Small intestine (tissue), 7 donors: ENCODE data around the gene TMEM221. TPM values are rescaled to one million over a fixed set of nuclear protein-coding genes. Genes with fewer than 3 reads are reported as not detected.

ENCODE experiments used
- DNase-seq, 2 donors: peaks; one replicate each; pipeline versions ENCODE4 v3.0.0 to v3.0.0-alpha.2; 2013
- FAIRE-seq: peaks from 2 replicates; lab custom pipeline; 2012; peaks lifted over from hg19 to GRCh38; lab: Jason Lieb, UNC
- H3K27ac ChIP-seq, 3 donors: one replicate each; pipeline ENCODE4 v1.5.1; 2013; ENCODE audit warnings: low read length in 2 of 3, mild to moderate bottlenecking in 2 of 3, control low read depth in 1 of 3, inconsistent platforms in 1 of 3, low read depth in 1 of 3, moderate library complexity in 1 of 3
- H3K27me3 ChIP-seq, 3 donors: one replicate each; pipeline ENCODE4 v1.6.1; 2013; ENCODE audit warnings: low read length in 3 of 3, inconsistent platforms in 1 of 3; ENCODE audit not compliant: control insufficient read depth in 3 of 3, insufficient read depth in 3 of 3
- H3K36me3 ChIP-seq, 3 donors: one replicate each; pipeline ENCODE4 v1.6.1; 2013; ENCODE audit warnings: low read length in 3 of 3, inconsistent platforms in 1 of 3, low read depth in 1 of 3, mild to moderate bottlenecking in 1 of 3, moderate library complexity in 1 of 3; ENCODE audit not compliant: control insufficient read depth in 3 of 3, insufficient read depth in 2 of 3
- H3K4me1 ChIP-seq, 3 donors: one replicate each; pipeline ENCODE4 v1.6.1; 2013; ENCODE audit warnings: low read length in 2 of 3, inconsistent platforms in 1 of 3, low read depth in 1 of 3, mild to moderate bottlenecking in 1 of 3, moderate library complexity in 1 of 3; ENCODE audit not compliant: control insufficient read depth in 3 of 3, insufficient read depth in 2 of 3
- H3K4me3 ChIP-seq, 3 donors: one replicate each; pipeline ENCODE4 v1.5.1; 2013; ENCODE audit warnings: low read length in 3 of 3, control low read depth in 1 of 3, inconsistent platforms in 1 of 3, low read depth in 1 of 3, mild to moderate bottlenecking in 1 of 3, moderate library complexity in 1 of 3
- H3K9me3 ChIP-seq, 2 donors: one replicate each; pipeline ENCODE4 v1.6.1; 2013; ENCODE audit warnings: low read depth in 1 of 2, low read length in 1 of 2; ENCODE audit not compliant: control insufficient read depth in 2 of 2, insufficient read depth in 1 of 2
- WGBS, 3 donors: extraction: QIAGEN DNeasy Blood & Tissue Kit; methylation state at CpG; one replicate each; pipeline ENCODE4 v1.1.7; 2013; 5-methylcytosine and 5-hydroxymethylcytosine counted together
- polyA plus RNA-seq, 4 donors: library from polyadenylated mRNA; stranded (reverse) in 3 of 4; unstranded in 1 of 4; fragments of 200-250 nt in 3 of 4; fragments of 120-200 nt in 1 of 4; gene quantifications; one replicate each; pipeline versions ENCODE4 v1.2.1 to v1.2.3, GENCODE V29; 2013
- donor health status: healthy with polysubstance abuse.
- donor health status: control.
- donor health status: control.
- donor health status: Bipolar disorder and iron deficiency.
- donor health status: healthy.

TMEM221 gene
- polyA plus RNA-seq, 4 donors: 0.07 to 0.43 TPM; not detected in 2

DNA sequence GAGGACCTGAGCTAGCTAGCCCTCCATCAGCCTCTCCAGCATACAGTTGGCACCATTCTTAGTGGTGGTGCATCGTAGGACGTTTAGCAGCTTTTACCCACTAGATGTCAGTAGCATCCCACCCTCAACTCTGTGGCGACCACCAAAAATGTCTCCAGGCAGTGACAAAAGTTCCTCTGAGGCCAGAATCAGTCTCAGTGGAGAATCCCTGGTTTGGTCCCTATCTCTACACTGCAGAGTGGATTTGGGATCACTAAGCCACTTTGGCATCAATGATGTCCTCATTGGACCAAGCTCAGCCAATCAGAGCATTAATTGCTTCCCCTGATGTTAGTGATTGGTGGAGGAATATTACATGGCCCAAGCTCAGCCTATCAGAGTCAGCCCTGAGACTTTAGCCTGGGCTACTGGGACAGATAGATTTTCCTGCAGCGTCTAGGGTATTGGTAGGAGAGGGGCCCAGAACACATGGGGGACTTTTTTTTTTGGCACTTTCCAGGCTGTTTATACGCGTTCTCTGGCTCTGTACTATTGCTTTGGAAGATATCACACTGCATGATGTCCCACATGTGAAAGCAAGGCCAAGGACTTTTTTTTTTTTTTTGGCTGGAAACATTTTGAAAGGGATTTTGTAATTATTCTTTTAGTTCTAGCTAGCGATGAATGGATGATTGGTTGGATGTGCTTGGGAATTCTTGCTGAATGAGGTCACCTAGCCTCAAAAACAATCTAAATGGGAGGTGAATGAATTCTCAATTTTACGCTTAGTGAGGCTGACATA, 7.0 kb downstream of the TMEM221 start:
- WGBS, 3 donors: 59 to 68% (median 63%) methylated on average over 8 of the region's 8 CpGs
- Histone ChIP-seq H3K27ac (no peak overlapping the region), H3K9me3 (peaks cover 0 to 5% of the 10 kb centered on the region in 2 donors)

DNA sequence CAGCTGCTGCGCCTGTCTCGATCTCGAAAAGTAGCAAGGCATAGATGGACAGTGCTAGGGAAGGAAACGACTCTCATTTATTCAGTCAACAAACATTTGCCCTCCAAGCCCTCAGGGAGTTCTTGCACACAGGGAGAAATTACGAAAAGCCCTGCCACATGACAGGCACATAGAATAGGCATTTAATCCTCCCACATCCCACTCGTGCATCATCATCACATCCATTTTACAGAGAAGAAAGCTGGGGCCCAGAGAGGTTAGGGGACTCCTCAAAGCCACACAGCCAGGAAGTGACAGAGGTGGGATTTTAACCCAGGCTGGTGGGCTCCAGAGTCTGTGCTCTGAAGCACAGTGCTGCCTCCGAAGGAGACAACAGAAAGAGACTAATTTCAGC, 11.6 kb downstream of the TMEM221 start:
- Histone ChIP-seq H3K27me3 (no peaks in the 10 kb centered on the region), H3K9me3 (peaks cover 0 to 10% of the 10 kb centered on the region in 2 donors), H3K4me1 (no peaks in the 10 kb centered on the region), H3K4me3 (no peak overlapping the region), H3K27ac (no peak overlapping the region), H3K36me3 (peaks cover 0 to 6% (median 0%) of the 10 kb centered on the region in 3 donors)
- FAIRE-seq: no peak
- WGBS, 3 donors: 79 to 85% (median 84%) methylated on average over 7 of the region's 7 CpGs
- no peak for DNase-seq

More for the DNA sequence above, 7.0 kb downstream of the TMEM221 start:
- no peak overlapping the region for H3K4me3 ChIP-seq
- no peak for FAIRE-seq
- peaks cover 0 to 3% (median 0%) of the 10 kb centered on the region in 3 donors for H3K27me3 ChIP-seq
- no peak for DNase-seq
- H3K4me1 ChIP-seq: no peaks in the 10 kb centered on the region
- peaks cover 0 to under 1% (median 0%) of the 10 kb centered on the region in 3 donors for H3K36me3 ChIP-seq

- DNase-seq: no peak
- FAIRE-seq: no peak
Observed at GRCh38 chr19:17436094-17436873, 12.2 kb downstream of the TMEM221 start.

DNA sequence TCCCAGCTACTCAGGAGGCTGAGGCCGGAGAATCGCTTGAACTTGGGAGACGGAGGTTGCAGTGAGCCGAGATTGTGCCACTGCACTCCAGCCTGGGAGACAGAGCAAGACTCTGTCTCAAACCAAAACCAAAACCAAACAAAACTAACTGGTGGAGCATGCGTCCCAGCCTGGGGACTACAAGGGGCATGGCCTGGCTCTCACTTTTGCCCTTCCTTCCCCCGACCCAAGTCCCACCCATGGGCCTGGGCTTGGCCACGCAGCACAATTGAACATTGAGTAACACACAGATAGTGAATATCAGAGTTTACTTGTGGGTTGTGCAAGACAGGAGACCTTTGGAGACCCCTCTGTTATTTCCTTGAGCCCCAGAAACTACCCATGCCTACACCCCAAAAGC, 13.2 kb downstream of the TMEM221 start:
- no peaks in the 10 kb centered on the region for H3K4me1 ChIP-seq
- peaks cover 0 to 6% (median 0%) of the 10 kb centered on the region in 3 donors for H3K36me3 ChIP-seq
- H3K4me3 ChIP-seq: no peak overlapping the region
- no peaks in the 10 kb centered on the region for H3K27me3 ChIP-seq
- FAIRE-seq (no peak), DNase-seq (no peak)
- 63 to 73% (median 67%) methylated on average over 7 of the region's 7 CpGs for WGBS, 3 donors
- peaks cover 0 to 6% of the 10 kb centered on the region in 2 donors for H3K9me3 ChIP-seq
- H3K27ac ChIP-seq: no peak overlapping the region

More at GRCh38 chr19:17436094-17436873, 12.2 kb downstream of the TMEM221 start:
- 93 to 96% (median 95%) methylated on average over 23 to 25 of the region's 25 CpGs for WGBS, 3 donors
- no peak overlapping the region for H3K4me3 ChIP-seq
- H3K27ac ChIP-seq: no peak overlapping the region
- H3K27me3 ChIP-seq: no peaks in the 10 kb centered on the region
- peaks cover 0 to 8% of the 10 kb centered on the region in 2 donors for H3K9me3 ChIP-seq
- no peaks in the 10 kb centered on the region for H3K4me1 ChIP-seq
- H3K36me3 ChIP-seq: peaks cover 0 to 6% (median 0%) of the 10 kb centered on the region in 3 donors

- no peak for DNase-seq
- Histone ChIP-seq H3K36me3 (peaks cover 0 to 5% (median 0%) of the 10 kb centered on the region in 3 donors), H3K4me3 (no peak overlapping the region), H3K4me1 (no peaks in the 10 kb centered on the region), H3K9me3 (peaks cover 0 to 5% of the 10 kb centered on the region in 2 donors), H3K27ac (no peak overlapping the region), H3K27me3 (no peaks in the 10 kb centered on the region)
- FAIRE-seq: no peak
- WGBS, 3 donors: 87 to 90% (median 88%) methylated on average over 7 of the region's 7 CpGs
Observed at GRCh38 chr19:17431417-17431816, 17.1 kb downstream of the TMEM221 start.

DNA sequence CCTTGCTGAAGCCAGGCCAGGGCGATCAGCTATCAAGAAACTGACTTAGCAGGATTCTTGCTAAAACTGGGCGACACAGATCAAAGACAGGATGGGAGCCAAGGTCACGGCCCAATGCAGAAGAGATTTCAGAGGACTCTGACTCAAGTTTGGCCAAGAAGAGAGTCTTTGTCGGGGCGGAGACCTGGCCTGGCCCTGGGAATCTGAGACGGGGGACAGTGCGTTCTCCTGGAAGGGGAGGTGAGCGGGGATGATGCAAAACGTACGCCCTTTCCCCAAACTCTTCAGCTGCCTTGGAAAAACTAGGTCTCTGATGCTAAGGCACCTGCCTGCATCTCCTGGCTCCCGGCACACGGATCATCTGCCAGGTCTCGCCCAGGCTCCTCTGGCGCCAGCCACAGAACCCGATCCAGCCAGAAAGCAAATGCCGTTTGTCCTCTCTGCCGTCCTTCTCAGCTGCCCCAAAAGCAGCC, 18.8 kb downstream of the TMEM221 start:
- DNase-seq (no peak), FAIRE-seq (no peak)
- Histone ChIP-seq H3K27me3 (no peaks in the 10 kb centered on the region), H3K4me1 (peaks cover 0 to 5% (median 2%) of the 10 kb centered on the region in 3 donors), H3K36me3 (no peaks in the 10 kb centered on the region), H3K4me3 (no peak overlapping the region), H3K27ac (no peak overlapping the region), H3K9me3 (no peaks in the 10 kb centered on the region)
- WGBS, 3 donors: 53 to 74% (median 66%) methylated on average over 17 of the region's 17 CpGs

- H3K4me3 ChIP-seq: no peak overlapping the region
- DNase-seq: peak in 1 of 2 donors; percentile 58
- no peak for FAIRE-seq
- H3K27ac ChIP-seq: no peak overlapping the region
- no peaks in the 10 kb centered on the region for H3K27me3 ChIP-seq
- H3K9me3 ChIP-seq: no peaks in the 10 kb centered on the region
- WGBS, 3 donors: 26 to 34% (median 29%) methylated on average over 26 to 27 of the region's 27 CpGs
- H3K4me1 ChIP-seq: peaks cover 0 to 7% (median 2%) of the 10 kb centered on the region in 3 donors
- peaks cover 0 to 21% (median 3%) of the 10 kb centered on the region in 3 donors for H3K36me3 ChIP-seq
Observed at GRCh38 chr19:17424743-17425365, 23.6 kb downstream of the TMEM221 start.
